Kasumi-1 (cell line): ENCODE measurements around the gene NRDC.
"Not testable (repeated sequence)": the region's sequence is repeated elsewhere in the genome, so short reads cannot be mapped to it uniquely, and the experiment has no call there.

Experiments
- DNase-seq, 2 experiments: peaks; one replicate each; lab custom pipeline; 2025; lab: John Stamatoyannopoulos, UW

NRDC gene

DNA sequence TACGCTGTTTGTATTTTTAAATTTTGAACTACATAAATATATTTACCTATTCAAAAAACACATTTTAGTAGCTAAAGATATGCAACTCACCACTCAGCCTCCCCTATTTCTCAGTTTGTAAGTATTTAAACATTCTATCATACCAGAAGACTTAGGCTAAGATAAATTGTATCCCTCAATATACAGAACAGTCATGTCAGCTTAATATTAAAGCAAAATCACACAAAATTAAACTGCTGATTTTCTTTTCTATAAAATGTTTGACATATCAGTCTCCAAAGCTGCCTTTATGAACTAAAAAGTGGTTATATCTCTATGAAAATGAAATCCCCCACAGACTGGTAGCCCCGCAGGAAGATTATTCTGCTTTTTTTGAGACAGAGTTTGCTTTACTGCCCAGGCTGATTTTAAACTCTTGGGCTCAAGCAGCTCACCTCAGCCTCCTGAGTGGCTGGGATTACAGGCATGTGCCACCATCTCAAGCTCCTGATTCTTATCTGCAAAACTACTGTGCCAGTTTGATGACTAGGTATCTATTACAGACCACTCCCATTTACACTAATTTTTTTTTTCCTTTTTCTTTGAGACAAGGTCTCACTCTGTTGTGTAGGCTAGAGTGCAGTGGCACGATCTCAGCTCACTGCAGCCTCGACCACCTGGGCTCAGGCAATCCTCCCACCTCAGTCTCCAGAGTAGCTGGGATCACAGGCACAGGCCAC is 37.6 kb downstream of the NRDC start:
- DNase-seq, result no peak

DNA sequence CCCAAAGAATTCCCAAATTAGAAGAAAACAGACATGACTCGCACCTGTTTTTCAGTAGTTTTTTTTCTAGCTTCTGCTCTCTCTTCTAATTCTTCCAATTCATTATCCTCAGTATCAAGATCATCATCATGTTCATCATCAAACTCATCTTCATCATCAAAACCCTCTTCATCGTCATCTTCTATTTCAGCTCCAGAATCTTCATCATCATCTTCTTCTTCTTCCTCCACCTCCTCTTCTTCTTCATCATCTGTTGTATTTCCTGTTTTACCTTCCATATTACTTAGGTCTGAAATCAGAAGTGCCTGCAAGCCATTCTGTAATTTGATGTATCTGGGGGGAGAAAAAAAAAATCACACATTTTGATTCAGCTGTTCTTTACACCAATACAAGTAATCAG is 38.3 kb downstream of the NRDC start:
- DNase-seq, result no peak

DNA sequence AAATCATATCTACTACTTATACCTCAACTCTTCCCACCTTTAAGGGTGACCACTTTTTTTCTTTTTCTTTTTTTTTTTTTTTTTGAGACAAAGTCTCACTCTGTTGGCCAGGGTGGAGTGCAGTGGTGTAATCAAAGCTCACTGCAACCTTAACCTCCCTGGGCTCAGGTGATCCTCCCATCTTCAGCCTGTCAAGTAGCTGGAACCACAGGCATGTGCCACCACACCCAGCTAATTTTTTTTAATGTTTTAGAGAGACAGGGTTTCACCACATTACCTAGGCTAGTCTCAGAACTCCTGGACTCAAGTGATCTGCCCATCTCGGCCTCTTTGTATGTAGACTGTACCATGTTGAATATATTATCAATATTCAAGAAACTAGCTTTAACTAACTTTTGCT is 39.4 kb downstream of the NRDC start:
- DNase-seq, result no peak

DNA sequence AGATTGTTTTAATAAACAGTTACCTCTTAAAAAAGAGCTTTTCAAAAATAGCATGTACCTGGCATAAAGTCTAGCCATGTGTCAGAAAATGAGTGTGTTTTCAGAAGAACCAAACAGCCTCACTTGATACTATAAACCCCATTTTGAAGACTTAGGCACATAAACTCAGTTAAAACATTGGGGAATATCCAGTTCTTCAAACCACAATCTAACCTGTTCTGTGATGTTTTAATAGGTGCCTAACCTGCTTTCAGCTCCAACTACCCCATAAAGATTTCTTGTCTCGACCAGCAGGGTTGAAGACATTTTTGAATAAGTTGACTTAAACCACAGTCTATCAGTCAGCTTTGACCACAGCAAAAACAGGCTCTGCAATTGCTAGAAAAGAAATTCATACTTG is 41.3 kb downstream of the NRDC start:
- no peak for DNase-seq

DNA sequence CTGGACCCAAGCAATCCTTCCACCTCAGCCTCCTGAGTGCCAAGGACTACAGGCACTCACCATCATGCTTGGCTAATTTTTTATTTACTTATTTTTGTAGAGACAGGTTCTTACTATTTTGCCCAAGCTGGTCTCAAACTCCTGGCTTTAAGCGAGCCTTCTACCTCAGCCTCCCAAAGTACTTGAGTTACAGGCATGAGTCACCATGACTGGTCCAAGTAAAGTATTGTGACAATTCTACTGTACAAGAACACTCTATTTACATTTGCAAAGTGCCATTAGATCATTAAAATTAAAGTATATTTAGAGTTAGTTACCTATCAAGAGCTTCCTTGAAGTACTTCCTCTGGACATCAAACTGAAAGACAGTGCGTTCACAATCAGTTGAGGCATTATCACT is 44.8 kb downstream of the NRDC start:
- no peak for DNase-seq

DNA sequence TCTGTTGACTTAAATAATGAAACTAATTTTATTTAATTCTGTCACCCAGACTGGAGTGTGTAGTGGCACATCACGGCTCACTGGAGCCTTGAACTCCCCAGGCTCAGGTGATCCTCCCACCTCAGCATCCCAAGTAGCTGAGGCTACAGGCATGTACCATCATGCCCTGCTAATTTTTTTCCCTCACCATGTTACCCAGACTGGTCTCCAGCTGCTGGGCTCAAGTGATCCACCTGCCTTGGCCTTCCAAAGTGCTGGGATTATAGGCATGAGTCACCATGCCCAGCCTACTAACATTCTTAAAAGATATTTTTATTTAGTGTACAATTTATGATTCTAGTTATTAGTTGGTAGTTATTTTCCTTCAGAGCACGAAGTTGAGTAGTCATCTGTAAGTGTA is 49.5 kb downstream of the NRDC start:
- DNase-seq, result no peak

DNA sequence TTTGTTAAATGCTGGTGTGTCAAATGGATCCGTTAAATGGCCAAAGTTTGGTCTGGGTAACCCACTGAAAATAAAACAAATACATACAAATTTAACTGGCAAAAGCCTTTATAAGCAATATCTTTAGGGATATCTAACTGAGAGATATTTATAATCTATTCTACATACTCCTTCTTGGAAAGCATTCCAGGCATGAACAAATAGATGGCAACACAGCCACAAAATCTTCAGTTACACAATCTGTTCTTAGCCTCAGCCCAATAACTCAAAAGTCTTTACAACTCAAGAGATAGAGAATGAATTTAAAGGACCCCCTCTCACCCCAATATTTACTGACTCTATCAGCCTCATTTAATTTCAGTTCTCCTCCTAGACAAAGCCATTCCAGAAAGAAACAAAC is 58.7 kb downstream of the NRDC start:
- no peak for DNase-seq

DNA sequence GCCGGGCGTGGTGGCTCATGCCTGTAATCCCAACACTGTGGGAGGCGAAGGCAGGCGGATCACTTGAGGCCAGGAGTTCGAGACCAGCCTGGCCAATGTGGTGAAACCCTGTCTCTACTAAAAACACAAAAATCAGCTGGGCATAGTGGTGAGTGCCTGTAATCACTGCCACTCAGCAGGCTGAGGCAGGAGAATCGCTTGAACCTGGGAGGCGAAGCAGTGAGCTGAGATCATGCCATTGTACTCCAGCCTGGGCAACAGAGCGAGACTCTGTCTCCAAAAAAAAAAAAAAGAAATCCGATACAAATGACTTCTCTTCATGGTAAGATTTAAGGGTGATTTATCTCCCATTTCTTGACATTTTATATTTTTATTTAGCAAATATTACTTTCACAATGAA is 59.5 kb downstream of the NRDC start:
- not testable (repeated sequence) for DNase-seq

DNA sequence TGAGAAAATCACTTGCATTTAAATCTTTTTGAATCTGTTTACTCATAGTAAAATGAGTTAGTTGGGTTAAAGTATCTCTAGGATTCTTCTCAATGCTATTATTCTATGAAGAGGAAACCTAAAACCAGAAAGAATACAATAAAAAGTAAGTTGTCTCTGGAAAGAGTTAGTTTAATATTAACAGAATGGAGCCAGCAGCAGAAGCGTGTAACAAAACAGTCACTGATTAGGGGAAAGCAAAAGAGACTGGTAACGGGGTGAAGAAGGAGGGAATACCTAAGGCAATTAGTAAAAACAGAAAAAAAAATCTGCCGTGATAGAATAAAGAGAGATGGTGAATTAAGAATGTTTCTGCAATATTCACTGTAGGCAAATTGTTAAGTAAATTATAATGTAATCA is 60.0 kb downstream of the NRDC start:
- no peak for DNase-seq

DNA sequence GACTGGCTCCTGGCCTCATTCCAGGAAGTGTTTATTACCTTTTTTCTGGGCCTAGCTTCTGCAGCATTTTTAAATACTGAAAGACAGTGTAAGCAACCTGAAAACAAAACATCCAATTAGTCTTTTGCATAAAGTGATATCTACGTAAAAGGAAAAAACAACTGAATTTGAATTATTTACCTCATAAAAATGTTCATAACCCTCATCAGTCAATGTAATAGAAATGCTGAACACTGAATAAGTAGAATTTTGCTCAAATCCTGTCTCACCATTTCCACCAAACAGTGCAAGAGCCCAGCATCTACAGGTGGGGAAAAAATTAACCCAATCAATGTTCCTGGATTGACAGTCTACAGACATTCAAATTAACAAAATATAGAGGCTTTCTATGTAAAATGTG is 64.0 kb downstream of the NRDC start:
- no peak for DNase-seq

DNA sequence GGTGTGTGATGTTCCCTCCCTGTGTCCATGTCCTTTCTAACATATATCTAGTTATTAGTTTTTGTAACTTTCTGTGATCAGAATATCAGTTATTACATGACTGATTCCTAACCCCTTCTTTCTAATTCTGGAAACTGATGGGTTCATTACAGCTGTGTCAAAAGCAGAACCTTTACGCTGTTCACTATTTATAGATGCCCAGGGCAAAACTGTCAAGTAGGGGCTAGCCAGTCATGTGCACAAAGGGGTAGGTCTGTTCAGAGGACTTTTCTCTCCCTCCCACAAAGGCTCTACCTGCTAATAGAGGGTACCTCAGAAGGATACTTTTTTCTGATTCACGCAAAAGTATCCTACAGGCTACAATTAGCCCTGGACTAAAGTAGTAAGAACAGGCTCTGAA is 79.2 kb downstream of the NRDC start:
- no peak for DNase-seq

DNA sequence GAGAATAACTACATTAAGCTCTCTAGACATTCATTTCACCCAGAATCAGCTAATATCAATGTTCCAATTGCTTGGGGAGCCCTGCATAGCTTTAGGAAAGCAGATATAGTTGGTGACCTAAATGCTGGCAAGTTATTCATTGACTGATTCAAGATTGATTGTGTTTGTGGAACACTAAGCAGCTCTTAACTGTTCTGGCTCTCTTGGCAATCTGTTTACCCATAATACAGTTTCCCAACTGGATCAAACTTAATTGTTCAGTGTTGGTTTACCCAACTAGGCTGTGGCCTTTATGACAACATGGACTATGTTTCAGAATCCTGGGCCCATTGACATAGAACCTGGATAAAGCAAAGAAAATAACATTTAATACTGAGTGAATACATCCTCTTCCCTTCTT is 83.7 kb downstream of the NRDC start:
- DNase-seq, result no peak

DNA sequence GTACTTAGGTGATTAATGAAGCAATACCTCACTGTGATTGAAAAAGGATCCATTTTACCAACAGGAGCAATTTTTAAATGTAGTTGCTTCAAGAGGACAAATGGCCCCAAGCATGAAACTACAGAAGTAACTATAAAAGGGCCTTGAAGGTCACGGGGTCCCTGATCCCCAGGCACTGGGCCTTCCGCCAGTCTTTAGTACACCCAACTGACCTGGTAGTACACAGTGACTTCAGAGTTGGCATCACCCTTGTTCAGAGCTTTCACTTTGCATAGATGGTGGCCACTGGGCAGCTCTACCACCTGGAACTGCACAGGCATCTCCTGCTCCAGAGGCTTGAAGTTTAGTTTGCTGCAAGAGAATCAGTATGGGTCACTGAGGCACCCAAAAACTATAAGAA is 84.3 kb downstream of the NRDC start:
- no peak for DNase-seq

DNA sequence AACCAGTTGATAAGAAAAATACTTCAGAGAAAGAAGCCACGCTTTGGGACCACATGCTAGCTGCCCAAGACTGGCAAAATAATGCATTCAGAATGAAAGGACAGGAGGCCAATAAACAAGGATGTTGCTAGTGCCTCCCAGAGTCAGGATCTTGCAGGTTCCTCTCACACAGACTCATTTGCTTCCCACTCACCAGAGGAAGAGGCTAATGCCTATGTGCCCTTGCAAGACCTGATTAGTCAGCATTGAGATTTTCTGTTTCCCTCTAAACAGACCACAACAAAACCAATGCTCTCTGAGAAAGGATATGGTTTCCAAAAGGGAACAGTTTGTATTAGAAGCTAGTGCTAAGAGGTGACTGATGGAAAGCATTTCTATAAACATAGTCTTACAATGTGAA is 85.7 kb downstream of the NRDC start:
- DNase-seq, result peak; percentile 17 to 40

DNA sequence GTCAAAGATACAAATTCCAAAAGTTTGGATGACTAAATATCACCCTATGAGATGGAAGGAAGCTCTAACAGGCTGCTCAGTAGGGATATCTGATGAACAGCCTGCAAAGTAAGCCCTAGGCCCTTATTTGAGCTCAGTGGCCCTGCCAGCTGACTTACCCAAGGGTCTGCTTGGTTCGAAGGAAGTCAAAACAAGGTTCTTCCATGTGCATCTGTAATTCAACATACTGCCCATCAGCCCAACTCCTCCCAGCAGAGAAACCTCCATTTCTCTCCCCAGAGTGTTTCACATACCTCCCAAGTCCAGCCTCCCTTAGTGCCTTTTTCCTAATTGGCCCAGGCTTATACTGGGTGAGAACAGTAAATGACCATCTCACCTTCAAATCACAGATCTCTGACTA is 86.6 kb downstream of the NRDC start:
- DNase-seq, result no peak

DNA sequence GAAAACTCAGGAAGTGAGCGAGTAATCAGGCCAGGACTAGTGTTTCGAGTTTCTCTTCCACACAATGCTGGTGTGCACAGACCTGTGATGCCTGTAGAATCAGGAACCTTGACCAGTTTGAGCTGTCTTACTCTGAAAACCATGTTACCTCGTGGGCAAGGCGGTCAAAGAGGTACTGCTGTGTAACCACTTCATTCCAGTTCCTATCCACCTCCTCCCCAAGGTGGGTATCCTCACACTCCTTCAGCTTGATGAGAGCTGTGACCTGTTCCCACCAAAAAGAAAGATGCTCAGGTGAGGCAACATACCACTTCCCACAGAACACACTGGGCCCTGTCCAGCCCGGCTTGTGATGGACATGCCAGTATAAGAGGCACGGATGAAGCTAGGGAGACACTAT is 88.1 kb downstream of the NRDC start:
- DNase-seq, result no peak

DNA sequence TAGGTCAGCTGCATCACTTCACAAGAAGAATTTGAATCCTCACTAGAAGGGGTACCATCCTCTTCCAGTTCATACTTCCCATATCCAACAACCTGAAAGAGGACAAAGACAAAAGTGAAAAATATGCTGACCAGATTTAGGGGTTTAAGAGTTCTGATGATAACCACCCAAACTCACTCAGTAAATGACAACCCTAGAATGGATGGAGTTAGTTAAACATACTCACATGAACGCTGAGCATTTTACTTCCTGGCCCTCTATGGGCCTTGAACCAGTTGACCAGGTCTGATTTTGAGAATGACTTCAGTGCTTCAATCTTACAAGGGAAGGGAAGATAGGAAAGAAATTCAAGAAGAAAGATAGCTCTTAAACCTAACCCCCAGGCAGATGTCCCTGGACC is 89.2 kb downstream of the NRDC start:
- no peak for DNase-seq

DNA sequence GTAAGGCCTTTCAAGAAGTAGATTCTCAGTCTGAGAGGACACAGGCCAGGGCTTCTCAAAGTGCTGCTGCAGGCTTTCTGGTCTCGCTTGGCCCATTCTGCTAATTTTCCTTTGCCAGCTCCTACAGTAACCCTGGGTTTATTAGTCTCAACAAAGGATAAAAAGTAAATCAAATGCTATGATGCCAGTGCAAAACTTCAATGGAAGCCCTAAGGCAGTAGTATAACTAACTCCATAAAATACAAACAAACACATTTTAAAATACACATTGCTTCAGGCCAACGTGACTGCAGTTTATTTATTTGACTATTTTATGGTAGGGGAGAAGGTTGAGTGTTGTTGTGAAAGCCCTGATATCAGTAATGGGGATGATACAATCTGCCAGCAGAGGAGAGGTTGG is 89.6 kb downstream of the NRDC start:
- no peak for DNase-seq

DNA sequence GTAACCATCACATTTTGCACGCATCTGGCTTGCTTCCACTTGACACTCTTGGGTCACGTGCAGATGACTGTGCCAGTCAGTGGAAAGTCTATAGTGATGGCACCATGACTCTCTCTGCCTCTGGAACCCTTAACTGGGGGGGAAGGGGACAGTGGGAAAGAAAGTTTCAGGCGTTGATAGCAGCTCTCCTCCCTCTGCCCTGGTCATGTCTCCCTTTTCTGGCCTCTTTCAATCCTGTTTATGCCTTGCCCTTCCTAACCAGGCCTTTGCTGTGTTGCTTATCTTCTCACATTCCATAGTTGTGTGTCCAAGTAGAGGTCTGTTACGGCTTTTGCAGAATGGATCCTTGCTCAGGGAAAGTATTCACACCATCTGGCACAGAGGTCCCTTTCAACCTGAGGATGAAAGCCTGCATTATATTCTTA is 93.5 kb downstream of the NRDC start:
- no peak for DNase-seq

DNA sequence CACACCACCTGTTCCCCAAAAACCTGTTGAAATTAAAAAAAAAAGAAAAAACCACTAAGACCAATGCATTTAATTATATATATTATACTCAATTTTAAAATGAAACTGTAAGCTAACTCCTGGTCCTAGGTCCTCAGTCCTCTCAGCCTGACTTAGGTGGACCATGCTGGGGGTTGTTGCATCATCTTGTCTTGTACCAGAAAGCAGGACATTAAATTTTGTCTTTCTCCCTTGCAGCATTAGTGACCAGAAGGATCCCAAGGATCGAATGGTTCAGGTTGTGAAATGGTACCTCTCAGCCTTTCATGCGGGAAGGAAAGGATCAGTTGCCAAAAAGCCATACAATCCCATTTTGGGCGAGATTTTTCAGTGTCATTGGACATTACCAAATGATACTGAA is 97.6 kb downstream of the NRDC start:
- DNase-seq, result no peak

DNA sequence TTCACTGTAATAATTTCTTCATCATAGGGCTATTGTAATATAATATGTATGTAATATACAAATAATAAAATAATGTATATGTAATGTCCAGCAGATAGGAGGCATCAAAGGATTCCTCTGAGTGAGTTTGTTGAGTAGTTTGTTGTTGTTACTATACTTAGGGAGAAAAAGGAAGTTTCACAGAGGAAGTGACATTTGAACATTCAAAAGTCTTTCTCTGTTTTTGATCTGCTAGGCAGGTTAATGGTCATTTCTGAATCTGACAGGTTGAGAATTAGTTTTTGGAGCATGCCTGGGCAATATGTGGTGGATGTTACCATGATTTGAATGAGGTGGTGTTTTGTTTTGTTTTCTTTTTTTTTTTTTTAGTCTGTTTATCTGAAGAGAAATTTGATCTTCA is 102.1 kb downstream of the NRDC start:
- DNase-seq, result peak in 1 of 2 experiments; percentile 29

DNA sequence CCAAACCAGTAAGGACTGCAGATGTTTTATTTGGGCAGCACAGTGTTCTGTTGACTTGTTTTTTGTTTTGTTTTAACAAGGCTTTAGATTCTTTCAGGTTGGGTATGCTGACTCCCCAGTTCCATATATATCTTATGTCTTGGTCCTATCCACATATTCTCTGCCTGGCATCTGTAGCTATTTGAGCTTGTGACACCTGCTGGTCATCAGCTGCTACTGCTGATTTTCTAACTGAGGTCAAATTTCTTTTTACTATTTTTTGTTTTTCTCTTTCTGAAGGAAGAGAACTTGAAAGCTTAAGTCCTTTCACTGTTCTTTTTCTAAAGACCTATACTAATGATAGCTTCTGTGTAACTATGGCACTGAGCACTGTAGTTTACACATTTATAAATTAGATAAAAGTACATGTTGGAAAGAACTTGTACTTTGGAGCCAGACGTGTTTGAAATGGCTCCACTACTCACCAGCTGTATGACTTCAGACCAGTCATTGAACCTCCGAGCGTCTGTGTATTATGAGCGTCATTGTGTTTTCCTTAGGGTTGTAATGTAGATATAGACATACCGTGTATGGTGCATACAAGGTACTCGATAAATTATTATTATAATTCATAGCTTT is 109.4 kb downstream of the NRDC start:
- peak; percentile 77 to 85 for DNase-seq

DNA sequence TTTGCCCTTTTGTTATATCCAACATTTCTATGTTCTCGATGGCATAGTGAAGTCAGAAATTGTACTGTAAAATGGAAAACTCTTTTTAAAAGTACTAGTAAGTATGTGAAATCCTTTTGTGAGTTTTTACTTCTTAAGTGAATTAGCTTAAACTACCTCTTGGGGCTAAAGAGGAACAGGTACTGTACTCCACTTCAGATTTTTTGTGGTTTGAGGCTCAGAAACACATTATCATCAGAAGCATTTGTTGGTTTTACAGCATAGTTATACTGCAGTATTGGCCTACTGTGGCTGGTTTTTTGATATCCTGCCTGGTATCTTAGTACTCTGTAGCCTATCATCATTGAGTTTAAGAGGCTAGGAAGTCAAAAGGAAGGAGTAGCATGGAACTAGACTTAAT is 117.2 kb downstream of the NRDC start:
- no peak for DNase-seq

DNA sequence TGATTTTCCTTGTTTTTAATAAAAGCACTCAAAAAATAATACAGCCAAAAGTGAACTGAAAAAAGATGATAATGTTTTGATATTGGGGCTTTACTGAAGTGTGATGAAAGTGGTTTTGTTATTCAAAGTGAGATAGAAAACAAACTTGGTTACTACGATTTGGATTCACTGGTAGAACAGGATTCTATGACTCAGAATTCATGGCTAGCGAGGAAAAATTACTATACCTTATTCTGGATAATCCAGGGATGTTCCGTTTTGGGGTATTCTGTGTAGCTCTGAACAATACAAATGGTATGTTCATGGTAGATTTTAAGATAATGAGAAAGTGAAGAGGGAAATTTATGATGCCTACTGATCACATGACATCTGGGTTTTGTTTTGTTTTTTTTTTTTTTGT is 117.7 kb downstream of the NRDC start:
- no peak for DNase-seq
